Vagina (tissue), 2 donors: Measurements from ENCODE around the gene MYO1A.

ENCODE experiments used
- CTCF ChIP-seq, 3 experiments: fragments of 450-650 bp in 2 of 3; fragments of 200-600 bp in 1 of 3; sonication (generic) in 1 of 3; IDR thresholded peaks; one replicate each; pipeline ENCODE4 v1.5.1; 2017 to 2019; ENCODE audit warnings: antibody characterized with exemption in 3 of 3, mild to moderate bottlenecking in 2 of 3, moderate library complexity in 2 of 3
- POLR2A ChIP-seq, 2 donors: fragments of 450-650 bp; IDR thresholded peaks; one replicate each; pipeline ENCODE4 v1.6.1; 2017; ENCODE audit warnings: antibody characterized with exemption in 2 of 2, mild to moderate bottlenecking in 2 of 2, moderate library complexity in 2 of 2
- POLR2AphosphoS5 ChIP-seq, 2 donors: sonication (generic); formaldehyde crosslinking; IDR thresholded peaks; one replicate each; pipeline ENCODE4 v1.9.0; 2017; ENCODE audit warnings: antibody characterized with exemption in 2 of 2, mild to moderate bottlenecking in 2 of 2, low read depth in 1 of 2; ENCODE audit not compliant: insufficient read depth in 1 of 2

GRCh38 chr12:57025196-57025595 lies 24.7 kb downstream of the MYO1A start:
- TF ChIP-seq CTCF (IDR thresholded peaks at IDR 0.05), result no peak
- no peak for TF ChIP-seq POLR2AphosphoS5 (IDR thresholded peaks at IDR 0.05; ENCODE audit: insufficient read depth in 1 of 2, low read depth in 1 of 2)
- TF ChIP-seq POLR2A (IDR thresholded peaks at IDR 0.05), result no peak
